ENCODE results near the gene EXOC3.

- TF ChIP-seq TAF1 (IDR thresholded peaks at IDR 0.05; ENCODE audit: borderline replicate concordance, insufficient read depth, low read length) (no peak), POLR2AphosphoS5 (IDR thresholded peaks at IDR 0.05; ENCODE audit: low read depth, low read length) (no peak), REST (IDR thresholded peaks at IDR 0.05; ENCODE audit: insufficient read depth in 1 of 2, low read depth in 2 of 2, low read length in 2 of 2) (no peak), SIN3A (IDR thresholded peaks at IDR 0.05; ENCODE audit: borderline replicate concordance, insufficient read depth, low read length) (no peak), FOXP2 (optimal IDR thresholded peaks at IDR 0.05; ENCODE audit: borderline replicate concordance, extremely low read depth, extremely low read length, insufficient read depth) (no peak)
These were observed 47.4 kb downstream of the EXOC3 start for GRCh38 chr5:490116-491106.

Data from PFSK-1 (cell line).